Bronchial epithelial cell (primary cell): ENCODE results near the gene CALHM5. TPM values are rescaled to one million over a fixed set of nuclear protein-coding genes. Genes with fewer than 3 reads are reported as not detected.

ENCODE experiments used
- DNase-seq: peaks from one replicate; pipeline ENCODE4 v3.0.0-alpha.2; 2010; ENCODE audit warnings: low read depth
- FAIRE-seq: peaks from 2 replicates; lab custom pipeline; 2011; peaks lifted over from hg19 to GRCh38; lab: Jason Lieb, UNC
- H3K27me3 ChIP-seq: 2 replicates; pipeline ENCODE4 v1.5.1; 2011; ENCODE audit warnings: low read length; ENCODE audit not compliant: control insufficient read depth, insufficient read depth
- H3K36me3 ChIP-seq: 2 replicates; pipeline ENCODE4 v1.5.1; 2011; ENCODE audit warnings: low read length; ENCODE audit not compliant: control insufficient read depth, insufficient read depth
- H3K4me3 ChIP-seq: 2 replicates; pipeline ENCODE4 v1.5.1; 2011; ENCODE audit warnings: mild to moderate bottlenecking, low read depth, low read length, control low read depth
- total RNA-seq: library from RNA; depleted of rRNA; stranded (reverse); fragments of >200 nt; gene quantifications from 2 replicates; pipeline ENCODE4 v1.2.1, GENCODE V29; 2014
- TF ChIP-seq, protein P1 (sequence below): IDR thresholded peaks from 2 replicates; pipeline ENCODE4 v1.5.1; 2011; ENCODE audit warnings: mild to moderate bottlenecking, moderate library complexity, low read length, control low read depth, inconsistent platforms; ENCODE audit not compliant: insufficient read depth, severe bottlenecking

CALHM5 gene
- total RNA-seq, 1 donor from 2014 or later = under 0.01 TPM

GRCh38 chr6:116467514-116467913, 43.9 kb upstream of the CALHM5 start:
- TF ChIP-seq, protein P1, sequence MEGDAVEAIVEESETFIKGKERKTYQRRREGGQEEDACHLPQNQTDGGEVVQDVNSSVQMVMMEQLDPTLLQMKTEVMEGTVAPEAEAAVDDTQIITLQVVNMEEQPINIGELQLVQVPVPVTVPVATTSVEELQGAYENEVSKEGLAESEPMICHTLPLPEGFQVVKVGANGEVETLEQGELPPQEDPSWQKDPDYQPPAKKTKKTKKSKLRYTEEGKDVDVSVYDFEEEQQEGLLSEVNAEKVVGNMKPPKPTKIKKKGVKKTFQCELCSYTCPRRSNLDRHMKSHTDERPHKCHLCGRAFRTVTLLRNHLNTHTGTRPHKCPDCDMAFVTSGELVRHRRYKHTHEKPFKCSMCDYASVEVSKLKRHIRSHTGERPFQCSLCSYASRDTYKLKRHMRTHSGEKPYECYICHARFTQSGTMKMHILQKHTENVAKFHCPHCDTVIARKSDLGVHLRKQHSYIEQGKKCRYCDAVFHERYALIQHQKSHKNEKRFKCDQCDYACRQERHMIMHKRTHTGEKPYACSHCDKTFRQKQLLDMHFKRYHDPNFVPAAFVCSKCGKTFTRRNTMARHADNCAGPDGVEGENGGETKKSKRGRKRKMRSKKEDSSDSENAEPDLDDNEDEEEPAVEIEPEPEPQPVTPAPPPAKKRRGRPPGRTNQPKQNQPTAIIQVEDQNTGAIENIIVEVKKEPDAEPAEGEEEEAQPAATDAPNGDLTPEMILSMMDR = no peak
- Histone ChIP-seq H3K27me3 (no peaks in the 10 kb centered on the region), H3K4me3 (no peak overlapping the region), H3K36me3 (no peaks in the 10 kb centered on the region)
- DNase-seq = no peak
- no peak for FAIRE-seq

DNA sequence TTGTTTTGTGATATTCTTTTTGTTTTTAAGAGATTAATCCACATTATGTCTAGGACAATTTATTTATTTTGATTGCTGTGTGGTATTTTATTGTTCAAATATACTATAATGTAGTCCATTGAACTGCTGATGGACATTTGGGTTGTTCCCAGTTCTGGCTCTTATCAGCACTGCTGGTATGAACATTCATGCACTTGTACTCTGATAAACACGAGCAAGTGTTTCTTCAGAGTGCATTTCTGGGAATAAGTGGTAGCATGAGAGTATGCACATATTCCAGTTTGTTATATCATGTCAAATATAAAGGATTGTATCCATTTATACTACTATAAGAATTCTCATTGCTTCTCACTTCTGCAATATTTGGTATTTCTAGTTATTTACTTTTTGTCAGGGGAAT, 43.1 kb upstream of the CALHM5 start:
- Histone ChIP-seq H3K27me3 (no peaks in the 10 kb centered on the region), H3K36me3 (no peaks in the 10 kb centered on the region), H3K4me3 (no peak overlapping the region)
- DNase-seq (no peak), FAIRE-seq (no peak)
- TF ChIP-seq, protein P1 = no peak

- no peaks in the 10 kb centered on the region for H3K27me3 ChIP-seq
- TF ChIP-seq, protein P1 = no peak
- DNase-seq = no peak
- no peaks in the 10 kb centered on the region for H3K36me3 ChIP-seq
- H3K4me3 ChIP-seq = no peak overlapping the region
- no peak for FAIRE-seq
Measured at GRCh38 chr6:116471531-116471930, 39.9 kb upstream of the CALHM5 start.

DNA sequence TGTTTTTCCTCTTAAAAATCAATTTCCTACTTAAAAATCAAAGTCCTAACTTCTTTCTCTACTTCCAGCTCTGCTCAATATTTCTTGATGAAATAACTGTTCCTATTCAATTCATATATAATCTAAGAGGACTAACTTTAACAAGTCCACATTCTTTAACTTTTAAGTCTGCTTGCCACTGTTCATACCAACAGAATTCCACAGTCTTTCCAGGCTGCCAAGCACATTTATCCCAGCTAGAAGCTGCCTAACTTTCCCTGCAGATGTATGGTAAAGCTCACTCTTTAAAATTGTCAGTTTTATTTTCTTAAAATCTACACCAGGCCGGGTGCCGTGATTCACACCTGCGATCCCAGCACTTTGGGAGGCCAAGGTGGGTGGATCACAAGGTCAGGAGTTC, 38.7 kb upstream of the CALHM5 start:
- DNase-seq (no peak), FAIRE-seq (no peak)
- H3K36me3 ChIP-seq = no peaks in the 10 kb centered on the region
- no peak overlapping the region for H3K4me3 ChIP-seq
- H3K27me3 ChIP-seq = no peaks in the 10 kb centered on the region
- TF ChIP-seq, protein P1 = no peak

DNA sequence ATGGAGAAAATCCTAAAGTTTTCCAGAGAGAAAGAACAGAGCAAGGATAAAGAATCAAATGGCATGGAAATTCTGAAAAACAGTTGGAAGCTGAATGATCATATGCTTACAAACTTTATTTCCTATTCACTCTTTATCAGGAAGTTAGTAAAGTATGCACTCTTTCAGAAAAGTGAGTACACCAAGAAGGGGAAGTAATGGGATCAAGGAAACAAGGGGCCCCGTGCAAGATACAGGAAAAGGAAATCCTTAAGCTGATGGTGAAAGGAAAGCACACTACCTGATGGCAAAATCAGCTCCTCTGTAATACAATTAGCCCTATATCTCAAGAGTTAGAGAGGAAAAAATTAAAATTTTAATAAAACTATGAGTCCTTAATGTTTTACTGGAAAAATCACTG, 36.3 kb upstream of the CALHM5 start:
- H3K27me3 ChIP-seq = no peaks in the 10 kb centered on the region
- no peaks in the 10 kb centered on the region for H3K36me3 ChIP-seq
- no peak for DNase-seq
- TF ChIP-seq, protein P1 = no peak
- no peak overlapping the region for H3K4me3 ChIP-seq
- FAIRE-seq = no peak

DNA sequence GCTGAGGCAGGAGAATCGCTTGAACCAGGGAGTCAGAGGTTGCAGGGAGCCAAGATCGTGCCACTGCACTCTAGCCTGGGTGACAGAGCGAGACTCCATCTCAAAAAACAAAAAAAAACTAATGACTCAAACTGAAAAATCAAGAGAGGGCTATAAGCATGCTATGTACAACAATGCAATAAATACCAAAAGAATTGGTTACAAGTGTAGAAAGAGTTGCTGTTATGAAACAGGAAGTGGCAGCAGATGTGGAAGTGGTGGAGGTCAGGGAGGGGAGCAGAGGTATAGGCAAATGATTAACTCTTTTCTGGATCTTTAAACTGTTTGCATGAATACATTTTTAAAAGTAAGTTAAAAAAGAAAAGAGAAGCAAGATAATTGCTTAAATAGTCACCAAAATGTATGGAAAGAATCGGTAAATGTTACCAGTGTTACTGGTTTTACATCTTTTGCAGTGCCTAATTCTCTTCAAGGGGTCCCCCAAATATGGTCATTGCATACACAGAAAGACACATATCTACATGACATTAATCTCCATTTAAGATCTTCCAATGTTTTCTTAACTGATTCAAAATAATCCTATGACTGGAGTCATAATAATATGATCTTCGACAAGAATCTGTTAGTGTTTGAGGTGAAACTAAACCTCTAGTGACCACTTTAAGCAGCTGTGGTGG, 35.3 kb upstream of the CALHM5 start:
- TF ChIP-seq, protein P1 = no peak
- no peaks in the 10 kb centered on the region for H3K36me3 ChIP-seq
- H3K27me3 ChIP-seq = peaks cover 2% of the 10 kb centered on the region
- no peak overlapping the region for H3K4me3 ChIP-seq
- DNase-seq (no peak), FAIRE-seq (no peak)
